Kidney capillary endothelial cell (primary cell): ENCODE measurements around the gene CAMTA2.
"Not testable (repeated sequence)": the region's sequence is repeated elsewhere in the genome, so short reads cannot be mapped to it uniquely, and the experiment has no call there.

Experiments
- DNase-seq: peaks from one replicate; pipeline ENCODE4 v3.0.0-alpha.2; 2018; ENCODE audit warnings: low spot score

The CAMTA2 gene

DNA sequence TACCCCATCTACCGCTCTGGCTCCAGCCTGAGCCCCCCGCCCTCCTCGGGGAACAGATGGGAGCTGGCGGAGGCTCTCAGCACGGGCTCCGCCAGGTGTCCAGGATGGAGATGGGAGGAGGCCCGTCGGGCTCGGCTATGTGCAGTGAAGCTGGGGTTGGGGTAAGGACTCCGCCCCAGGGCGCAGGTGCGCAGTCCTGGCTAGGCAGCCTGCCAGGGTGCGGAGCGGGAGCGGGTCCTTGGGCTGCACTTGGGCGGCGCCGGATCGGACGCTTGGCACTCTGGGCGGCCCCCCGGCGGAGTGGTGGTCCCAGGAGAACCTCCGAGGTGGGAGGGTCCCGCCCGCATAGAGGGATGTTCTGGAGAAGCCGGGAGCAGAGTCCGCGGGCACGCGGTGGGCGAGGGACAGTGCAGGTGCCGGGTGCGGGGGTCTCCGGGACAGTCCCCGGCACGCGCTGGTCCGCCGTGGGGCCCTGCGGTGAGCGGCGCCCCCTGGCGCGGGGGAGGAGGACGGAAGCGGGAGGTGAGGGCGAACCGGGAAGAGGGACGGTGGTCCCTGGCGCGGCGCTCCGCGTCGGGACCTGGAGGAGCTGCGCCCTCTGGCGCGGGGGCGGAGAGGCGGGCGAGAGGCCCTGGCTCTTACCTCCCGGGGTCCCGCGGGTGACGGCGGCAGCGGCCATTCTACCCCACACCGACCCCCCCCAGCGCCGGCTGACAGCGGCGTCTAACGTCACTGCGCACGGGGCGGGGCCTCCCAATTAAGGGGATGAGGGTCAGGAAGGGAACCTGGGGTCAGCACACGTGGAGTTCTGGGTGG lies at the start of gene CAMTA2:
TSS of gene CAMTA2 (minus strand) at position 725 of the 816 bp plus-strand sequence. CDS start 1,453 bp downstream, outside the sequence.
- peak; percentile 63 for DNase-seq

- DNase-seq, result no peak
Measured at GRCh38 chr17:5035315-5035714, 47.8 kb upstream of the CAMTA2 start, which contains the start of gene SLC52A1. TSS of gene SLC52A1 (minus strand) at chr17:5035426. CDS start at chr17:5034606, 820 bp downstream.

- no peak for DNase-seq
Measured at GRCh38 chr17:5034651-5035050, 47.2 kb upstream of the CAMTA2 start.

GRCh38 chr17:5034063-5034462 lies 46.6 kb upstream of the CAMTA2 start:
- no peak for DNase-seq

GRCh38 chr17:5033352-5034015 lies 46.0 kb upstream of the CAMTA2 start:
- no peak for DNase-seq

- DNase-seq, result no peak
Measured at GRCh38 chr17:5032865-5033264, 45.4 kb upstream of the CAMTA2 start.

DNA sequence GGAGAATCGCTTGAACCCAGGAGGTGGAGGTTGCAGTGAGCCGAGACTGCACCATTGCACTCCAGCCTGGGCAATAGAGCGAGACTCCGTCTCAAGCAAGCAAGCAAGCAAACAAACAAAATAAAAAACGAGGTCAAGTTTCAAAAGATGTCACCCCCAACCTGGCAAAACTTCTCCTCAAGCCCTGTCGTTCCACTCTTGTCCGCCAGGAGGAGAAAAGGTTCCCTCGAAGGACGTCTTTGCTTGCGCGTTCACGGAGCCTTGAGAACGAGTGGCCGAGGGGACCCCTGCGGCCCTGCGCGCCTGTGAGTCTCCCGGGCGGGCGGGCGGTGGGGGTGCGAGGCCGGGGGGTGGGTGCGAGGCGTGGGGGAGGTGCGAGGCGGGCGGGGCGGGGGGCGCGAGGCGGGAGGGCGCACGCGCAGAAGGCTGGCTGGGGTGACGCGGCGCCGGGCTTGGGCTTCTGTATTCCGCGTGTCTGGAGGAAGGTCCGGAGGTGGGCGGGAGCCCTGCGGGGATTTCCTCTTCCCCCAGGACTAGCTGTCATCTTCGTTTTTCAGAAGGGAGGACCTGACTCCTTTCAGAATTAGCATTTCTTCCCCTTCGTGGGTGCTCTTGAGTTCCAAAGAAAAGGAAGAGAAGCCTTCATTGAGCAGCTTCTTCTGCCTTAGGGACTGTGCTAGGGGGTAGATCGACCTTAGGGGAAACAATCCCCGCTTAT lies 44.0 kb upstream of the CAMTA2 start:
- peak; percentile 68 for DNase-seq

GRCh38 chr17:5030168-5030567 lies 42.7 kb upstream of the CAMTA2 start:
- not testable (repeated sequence) for DNase-seq

DNA sequence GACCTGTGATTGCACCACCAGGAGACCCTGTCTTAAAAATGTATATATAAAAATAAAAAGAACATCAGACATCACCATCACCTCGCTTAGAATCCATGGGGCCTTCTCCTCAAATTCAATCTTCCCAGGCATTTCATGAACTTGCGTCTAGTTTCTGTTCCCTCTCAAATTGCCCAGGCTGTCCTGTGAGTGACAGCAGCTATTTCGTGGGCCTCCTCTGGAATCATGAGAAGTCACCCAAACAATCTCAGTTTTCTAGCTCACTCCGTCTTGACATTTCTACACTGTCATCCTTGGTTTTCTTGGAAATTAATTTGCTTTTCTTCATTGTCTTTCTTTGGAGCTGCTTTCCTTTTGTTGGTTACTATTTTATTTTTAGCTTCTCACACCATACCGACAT lies 40.4 kb upstream of the CAMTA2 start:
- DNase-seq, result no peak

GRCh38 chr17:5027299-5027698 lies 39.8 kb upstream of the CAMTA2 start:
- no peak for DNase-seq

- no peak for DNase-seq
Measured at GRCh38 chr17:5024604-5025003, 37.1 kb upstream of the CAMTA2 start.

GRCh38 chr17:5023588-5024147 lies 36.2 kb upstream of the CAMTA2 start:
- DNase-seq, result no peak

GRCh38 chr17:5022171-5022711 lies 34.8 kb upstream of the CAMTA2 start:
- DNase-seq, result no peak

GRCh38 chr17:5020502-5021023 lies 33.1 kb upstream of the CAMTA2 start:
- DNase-seq, result no peak

GRCh38 chr17:5019475-5019956 lies 32.0 kb upstream of the CAMTA2 start:
- no peak for DNase-seq

- DNase-seq, result no peak
Measured at GRCh38 chr17:5014357-5014756, 26.9 kb upstream of the CAMTA2 start.

DNA sequence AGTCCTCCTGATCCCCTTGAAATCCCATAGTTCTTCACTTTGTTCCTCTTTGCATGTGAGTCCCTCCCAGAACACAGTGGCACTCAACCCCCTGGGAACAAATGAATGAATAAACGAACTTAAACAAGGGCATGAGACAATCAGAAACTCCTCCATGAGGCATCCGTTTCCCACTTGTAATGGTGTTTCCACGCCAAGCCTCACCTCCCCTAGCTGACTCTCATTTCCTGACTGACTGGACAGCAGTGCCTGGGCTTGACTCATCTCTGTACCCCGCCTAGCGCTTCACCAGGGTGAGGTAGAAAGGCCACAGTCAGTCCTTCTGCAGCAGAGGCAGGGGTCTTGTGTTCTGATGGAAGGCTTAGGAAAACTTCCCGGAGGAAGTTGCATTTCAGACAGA lies 24.5 kb upstream of the CAMTA2 start:
- peak; percentile 88 for DNase-seq

- no peak for DNase-seq
Measured at GRCh38 chr17:5003214-5003867, 15.9 kb upstream of the CAMTA2 start.

GRCh38 chr17:5002121-5002788 lies 14.8 kb upstream of the CAMTA2 start:
- DNase-seq, result no peak

GRCh38 chr17:5000237-5000639 lies 12.8 kb upstream of the CAMTA2 start:
- DNase-seq, result no peak
